Measurements from ENCODE around the gene MBP. TPM values are rescaled to one million over a fixed set of nuclear protein-coding genes. Genes with fewer than 3 reads are reported as not detected.

The MBP gene
- total and polyA plus RNA-seq, 2 donors (not counting 3 experiments of a cell fraction or from before 2014, with no cell fraction given): 1.7 to 2.3 TPM

DNA sequence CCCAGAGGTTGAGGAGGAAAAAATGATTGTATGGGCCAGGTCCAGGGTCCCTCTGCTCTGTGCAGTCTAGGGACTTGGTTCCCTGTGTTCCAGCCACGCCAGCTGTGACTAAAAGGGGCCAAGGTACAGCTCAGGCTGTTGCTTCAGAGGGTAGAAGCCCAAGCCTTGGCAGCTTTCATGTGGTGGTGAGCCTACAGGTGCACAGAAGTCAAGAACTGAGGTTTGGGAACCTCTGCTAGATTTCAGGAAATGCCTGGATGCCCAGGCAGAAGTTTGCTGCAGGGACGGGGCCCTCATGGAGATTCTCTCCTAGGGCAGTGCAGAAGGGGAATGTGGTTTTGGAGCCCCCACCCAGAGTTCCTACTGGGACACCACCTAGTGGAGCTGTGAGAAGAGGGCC, 10.6 kb upstream of the MBP start:
- DNase-seq (ENCODE audit: low read depth, low spot score) (no peak), FAIRE-seq (no peak)
- Histone ChIP-seq H3K9me3 (replicated peaks; ENCODE audit: control insufficient read depth, insufficient read depth, low read length) (no peaks in the 10 kb centered on the region), H3K27ac (ENCODE audit: insufficient read depth, low read depth, low read length) (no peak overlapping the region), H3K79me2 (ENCODE audit: control insufficient read depth, insufficient read depth, low read length) (no peaks in the 10 kb centered on the region), H3K9me1 (replicated peaks; ENCODE audit: control insufficient read depth, extremely low read depth, insufficient read depth, low read length) (no peaks in the 10 kb centered on the region), H3K4me1 (ENCODE audit: control insufficient read depth, extremely low read depth, insufficient read depth, low read length) (peaks cover 5% of the 10 kb centered on the region), H3K36me3 (ENCODE audit: control insufficient read depth in 2 of 2, extremely low read depth in 1 of 2, insufficient read depth in 2 of 2, low read length in 2 of 2) (no peaks in the 10 kb centered on the region), H4K20me1 (replicated peaks; ENCODE audit: control insufficient read depth, extremely low read depth, insufficient read depth, low read length) (no peaks in the 10 kb centered on the region), H3K4me2 (ENCODE audit: insufficient read depth, low read length) (no peak overlapping the region), H3K27me3 (ENCODE audit: control insufficient read depth in 2 of 2, insufficient read depth in 2 of 2, low read length in 2 of 2) (no peaks in the 10 kb centered on the region), H2AFZ (ENCODE audit: low read depth, low read length) (no peak overlapping the region), H3K9ac (replicated peaks; ENCODE audit: extremely low read depth, insufficient read depth, low read length) (no peak overlapping the region), H3K4me3 (replicated peaks in 1 of 3; ENCODE audit: insufficient read depth in 1 of 3, low read depth in 1 of 3, low read length in 3 of 3) (no peak overlapping the region)
- TF ChIP-seq POLR2A (IDR thresholded peaks at IDR 0.05; ENCODE audit: low read depth, low read length) (no peak), GATA2 (IDR thresholded peaks at IDR 0.05; ENCODE audit: insufficient read depth, insufficient read length, low read depth, low read length) (no peak), POLR2AphosphoS5 (IDR thresholded peaks at IDR 0.05; ENCODE audit: insufficient read depth, low read depth, low read length) (no peak), JUN (IDR thresholded peaks at IDR 0.05; ENCODE audit: borderline replicate concordance, insufficient read depth, insufficient read length, low read depth) (no peak), CTCF (IDR thresholded peaks at IDR 0.05; ENCODE audit: extremely low read depth in 1 of 2, insufficient read depth in 1 of 2, low read depth in 1 of 2, low read length in 2 of 2) (no peak), MYC (IDR thresholded peaks at IDR 0.05; ENCODE audit: low read depth, low read length) (no peak), FOS (IDR thresholded peaks at IDR 0.05; ENCODE audit: borderline replicate concordance, insufficient read depth, low read length) (no peak), EZH2 (IDR thresholded peaks at IDR 0.05; ENCODE audit: borderline replicate concordance, low read depth, low read length, severe bottlenecking) (no peak)
- TF ChIP-seq, protein P1, sequence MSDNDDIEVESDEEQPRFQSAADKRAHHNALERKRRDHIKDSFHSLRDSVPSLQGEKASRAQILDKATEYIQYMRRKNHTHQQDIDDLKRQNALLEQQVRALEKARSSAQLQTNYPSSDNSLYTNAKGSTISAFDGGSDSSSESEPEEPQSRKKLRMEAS (IDR thresholded peaks at IDR 0.05; ENCODE audit: insufficient read depth, insufficient read length): no peak
- ChIA-PET POLR2A (no interaction called here), CTCF (interaction anchor here (0.8 to 1.3 kb wide), 2 partner anchors 10 to 64 kb away, joined by 3 to 4 read pairs; no protein-coding TSS in a partner anchor)
- intact Hi-C loops (cut with micrococcal nuclease) (no loop called here), dilution Hi-C loops (cut with MboI; ENCODE audit: extremely low pct_ligation_motif_present, low sequenced_read_pairs) (no loop called here)
- no TSS peak for BruUV-seq (replicated peaks)

Data from endothelial cell of umbilical vein (primary cell).